ENCODE results near the gene MLLT11.
A peak's percentile ranks its signal among the peaks of the same experiment; 100 is the strongest.

MLLT11 gene

DNA sequence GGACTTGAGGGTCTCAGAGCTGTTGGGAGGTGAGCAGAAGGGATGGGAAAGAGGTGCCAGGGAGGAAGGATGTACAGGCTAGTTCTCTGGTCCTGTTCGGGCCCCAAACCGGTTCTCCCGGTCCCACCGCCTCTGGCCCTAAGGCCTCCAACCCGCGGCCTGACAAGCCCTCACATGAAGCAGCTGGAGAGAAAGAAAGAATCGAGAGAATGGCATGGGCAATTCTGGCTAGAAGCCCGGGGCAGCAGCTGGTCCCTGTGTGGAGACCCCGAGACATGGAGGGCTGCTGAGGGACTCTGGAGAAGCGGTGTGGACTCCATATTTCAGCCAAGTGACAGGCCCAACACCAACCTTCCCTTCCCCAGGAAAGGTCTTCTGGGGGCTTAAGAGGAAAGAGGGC lies 1.5 kb upstream of the MLLT11 start:
- Histone ChIP-seq H3K27ac (ENCODE audit: low read depth, low read length) (peak overlapping the region; percentile 90), H3K27me3 (ENCODE audit: insufficient read depth, low read length) (no peaks in the 10 kb centered on the region), H3K36me3 (ENCODE audit: insufficient read depth, low read length) (peaks cover 41% of the 10 kb centered on the region), H3K4me3 (ENCODE audit: low read length) (peak overlapping the region; percentile 77), H3K9ac (ENCODE audit: low read depth, low read length) (peak overlapping the region; percentile 85), H3K4me1 (ENCODE audit: insufficient read depth, low read length) (peaks cover 20% of the 10 kb centered on the region), H3K9me3 (ENCODE audit: insufficient read depth, low read depth, low read length) (no peaks in the 10 kb centered on the region)
- WGBS = under 1% methylated on average over 10 of the region's 10 CpGs

- H3K4me3 ChIP-seq (ENCODE audit: low read length) = peak within 1 kb of the TSS; percentile 77
- H3K27me3 ChIP-seq (ENCODE audit: insufficient read depth, low read length) = no peaks in the 10 kb centered on the region
- under 1% methylated on average over 58 of the region's 58 CpGs for WGBS
- peaks cover 36% of the 10 kb centered on the region for H3K36me3 ChIP-seq (ENCODE audit: insufficient read depth, low read length)
- peak within 1 kb of the TSS; percentile 90 for H3K27ac ChIP-seq (ENCODE audit: low read depth, low read length)
- H3K4me1 ChIP-seq (ENCODE audit: insufficient read depth, low read length) = peaks cover 22% of the 10 kb centered on the region
- peak within 1 kb of the TSS; percentile 85 for H3K9ac ChIP-seq (ENCODE audit: low read depth, low read length)
- no peaks in the 10 kb centered on the region for H3K9me3 ChIP-seq (ENCODE audit: insufficient read depth, low read depth, low read length)
These were observed 839 bp upstream of the MLLT11 start, which contains the start of gene CDC42SE1 for GRCh38 chr1:151059109-151060006. TSS of gene CDC42SE1 (minus strand) at chr1:151059622. CDS start at chr1:151055730, 3,892 bp downstream.

GRCh38 chr1:151060657-151061421 lies 642 bp downstream of the MLLT11 start:
- H3K9me3 ChIP-seq (ENCODE audit: insufficient read depth, low read depth, low read length) = no peaks in the 10 kb centered on the region
- H3K9ac ChIP-seq (ENCODE audit: low read depth, low read length) = peak overlapping the region; percentile 85
- H3K4me1 ChIP-seq (ENCODE audit: insufficient read depth, low read length) = peaks cover 24% of the 10 kb centered on the region
- H3K27me3 ChIP-seq (ENCODE audit: insufficient read depth, low read length) = no peaks in the 10 kb centered on the region
- peak overlapping the region; percentile 77 for H3K4me3 ChIP-seq (ENCODE audit: low read length)
- peaks cover 30% of the 10 kb centered on the region for H3K36me3 ChIP-seq (ENCODE audit: insufficient read depth, low read length)
- 0% methylated on average over 1 of the region's 4 CpGs for WGBS
- H3K27ac ChIP-seq (ENCODE audit: low read depth, low read length) = peak overlapping the region; percentile 90

- H3K4me3 ChIP-seq (ENCODE audit: low read length) = peak overlapping the region; percentile 77
- H3K9ac ChIP-seq (ENCODE audit: low read depth, low read length) = peak overlapping the region; percentile 85; the same call in 1 of the 2 replicates
- H3K36me3 ChIP-seq (ENCODE audit: insufficient read depth, low read length) = peaks cover 24% of the 10 kb centered on the region
- H3K27ac ChIP-seq (ENCODE audit: low read depth, low read length) = 0 out of 2 replicates have a peak overlapping the region, but pooled peaks have one; percentile 90
- 68% methylated on average over 2 of the region's 2 CpGs for WGBS
- no peaks in the 10 kb centered on the region for H3K27me3 ChIP-seq (ENCODE audit: insufficient read depth, low read length)
- peaks cover 24% of the 10 kb centered on the region for H3K4me1 ChIP-seq (ENCODE audit: insufficient read depth, low read length)
- no peaks in the 10 kb centered on the region for H3K9me3 ChIP-seq (ENCODE audit: insufficient read depth, low read depth, low read length)
These were observed 1.5 kb downstream of the MLLT11 start for GRCh38 chr1:151061704-151062103.

- H3K9me3 ChIP-seq (ENCODE audit: insufficient read depth, low read depth, low read length) = no peaks in the 10 kb centered on the region
- no peaks in the 10 kb centered on the region for H3K27me3 ChIP-seq (ENCODE audit: insufficient read depth, low read length)
- peaks cover 29% of the 10 kb centered on the region for H3K36me3 ChIP-seq (ENCODE audit: insufficient read depth, low read length)
- H3K9ac ChIP-seq (ENCODE audit: low read depth, low read length) = no peak overlapping the region
- H3K4me3 ChIP-seq (ENCODE audit: low read length) = peak overlapping the region; percentile 24; the same call in 1 of the 2 replicates
- H3K27ac ChIP-seq (ENCODE audit: low read depth, low read length) = no peak overlapping the region
- peaks cover 21% of the 10 kb centered on the region for H3K4me1 ChIP-seq (ENCODE audit: insufficient read depth, low read length)
- 80% methylated on average over 3 of the region's 3 CpGs for WGBS
These were observed 2.7 kb downstream of the MLLT11 start for GRCh38 chr1:151062741-151063371.

- Histone ChIP-seq H3K4me1 (ENCODE audit: insufficient read depth, low read length) (peaks cover 16% of the 10 kb centered on the region), H3K36me3 (ENCODE audit: insufficient read depth, low read length) (peaks cover 41% of the 10 kb centered on the region), H3K27me3 (ENCODE audit: insufficient read depth, low read length) (no peaks in the 10 kb centered on the region)
These were observed 5.0 kb downstream of the MLLT11 start for GRCh38 chr1:151065089-151065645.

GRCh38 chr1:151067185-151067584 lies 7.0 kb downstream of the MLLT11 start:
- Histone ChIP-seq H3K27me3 (ENCODE audit: insufficient read depth, low read length) (no peaks in the 10 kb centered on the region), H3K4me3 (ENCODE audit: low read length) (no peak overlapping the region), H3K4me1 (ENCODE audit: insufficient read depth, low read length) (peaks cover 8% of the 10 kb centered on the region), H3K36me3 (ENCODE audit: insufficient read depth, low read length) (peaks cover 41% of the 10 kb centered on the region), H3K27ac (ENCODE audit: low read depth, low read length) (no peak overlapping the region), H3K9ac (ENCODE audit: low read depth, low read length) (no peak overlapping the region), H3K9me3 (ENCODE audit: insufficient read depth, low read depth, low read length) (no peaks in the 10 kb centered on the region)
- WGBS = 90% methylated on average over 4 of the region's 4 CpGs

More at GRCh38 chr1:151065089-151065645, 5.0 kb downstream of the MLLT11 start:
- H3K9ac ChIP-seq (ENCODE audit: low read depth, low read length) = no peak overlapping the region
- H3K9me3 ChIP-seq (ENCODE audit: insufficient read depth, low read depth, low read length) = no peaks in the 10 kb centered on the region
- no peak overlapping the region for H3K4me3 ChIP-seq (ENCODE audit: low read length)
- no peak overlapping the region for H3K27ac ChIP-seq (ENCODE audit: low read depth, low read length)

GRCh38 chr1:151069103-151069486 lies 8.9 kb downstream of the MLLT11 start:
- Histone ChIP-seq H3K4me3 (ENCODE audit: low read length) (no peak overlapping the region), H3K27me3 (ENCODE audit: insufficient read depth, low read length) (no peaks in the 10 kb centered on the region), H3K27ac (ENCODE audit: low read depth, low read length) (peak overlapping the region; percentile 29; the same call in 1 of the 2 replicates), H3K9me3 (ENCODE audit: insufficient read depth, low read depth, low read length) (no peaks in the 10 kb centered on the region), H3K36me3 (ENCODE audit: insufficient read depth, low read length) (peaks cover 32% of the 10 kb centered on the region), H3K4me1 (ENCODE audit: insufficient read depth, low read length) (peaks cover 4% of the 10 kb centered on the region), H3K9ac (ENCODE audit: low read depth, low read length) (no peak overlapping the region)
- 95% methylated on average over 5 of the region's 5 CpGs for WGBS

- H3K36me3 ChIP-seq (ENCODE audit: insufficient read depth, low read length) = peaks cover 24% of the 10 kb centered on the region
- WGBS = under 1% methylated on average over 50 of the region's 50 CpGs
These were observed 10.5 kb downstream of the MLLT11 start, which contains the start of gene GABPB2 for GRCh38 chr1:151070474-151071276. TSS of gene GABPB2 (plus strand) at chr1:151070761. CDS start at chr1:151088190, 17,429 bp downstream.

GRCh38 chr1:151072224-151072623 lies 12.0 kb downstream of the MLLT11 start:
- WGBS = 85% methylated on average over 13 of the region's 13 CpGs
- H3K4me1 ChIP-seq (ENCODE audit: insufficient read depth, low read length) = no peaks in the 10 kb centered on the region
- no peak overlapping the region for H3K4me3 ChIP-seq (ENCODE audit: low read length)
- no peak overlapping the region for H3K9ac ChIP-seq (ENCODE audit: low read depth, low read length)
- H3K9me3 ChIP-seq (ENCODE audit: insufficient read depth, low read depth, low read length) = no peaks in the 10 kb centered on the region
- no peak overlapping the region for H3K27ac ChIP-seq (ENCODE audit: low read depth, low read length)
- peaks cover 19% of the 10 kb centered on the region for H3K36me3 ChIP-seq (ENCODE audit: insufficient read depth, low read length)
- no peaks in the 10 kb centered on the region for H3K27me3 ChIP-seq (ENCODE audit: insufficient read depth, low read length)

More at GRCh38 chr1:151070474-151071276, 10.5 kb downstream of the MLLT11 start, which contains the start of gene GABPB2:
- Histone ChIP-seq H3K4me3 (ENCODE audit: low read length) (peak within 1 kb of the TSS; percentile 62), H3K27me3 (ENCODE audit: insufficient read depth, low read length) (no peaks in the 10 kb centered on the region), H3K9me3 (ENCODE audit: insufficient read depth, low read depth, low read length) (no peaks in the 10 kb centered on the region), H3K4me1 (ENCODE audit: insufficient read depth, low read length) (no peaks in the 10 kb centered on the region), H3K27ac (ENCODE audit: low read depth, low read length) (peak within 1 kb of the TSS; percentile 88), H3K9ac (ENCODE audit: low read depth, low read length) (peak within 1 kb of the TSS; percentile 87)

All from HUES64 (cell line).